Immature natural killer cell (primary cell): ENCODE measurements around the gene VCL. TPM values are rescaled to one million over a fixed set of nuclear protein-coding genes. Genes with fewer than 3 reads are reported as not detected.
"Not testable (repeated sequence)": the region's sequence is repeated elsewhere in the genome, so short reads cannot be mapped to it uniquely, and the experiment has no call there.

Experiments
- DNase-seq, 3 donors: peaks; one replicate each; pipeline ENCODE4 v3.0.0; 2022; ENCODE audit warnings: mixed read lengths in 1 of 3
- H3K27ac Mint-ChIP-seq, 6 donors: one replicate each; pipeline ENCODE4 v1.8.0; 2020; ENCODE audit warnings: mixed read lengths in 6 of 6, mild to moderate bottlenecking in 5 of 6, inconsistent platforms in 4 of 6, moderate library complexity in 3 of 6
- H3K27me3 Mint-ChIP-seq, 3 donors: one replicate each; pipeline ENCODE4 v1.8.0; 2020 to 2021; ENCODE audit warnings: low read depth in 3 of 3, mild to moderate bottlenecking in 3 of 3, mixed read lengths in 3 of 3, moderate library complexity in 3 of 3, inconsistent platforms in 1 of 3
- H3K36me3 Mint-ChIP-seq, 3 donors: one replicate each; pipeline ENCODE4 v1.8.0; 2020; ENCODE audit warnings: mixed read lengths in 3 of 3, inconsistent platforms in 2 of 3, mild to moderate bottlenecking in 2 of 3
- H3K4me1 Mint-ChIP-seq, 2 donors: one replicate each; pipeline ENCODE4 v1.8.0; 2020; ENCODE audit warnings: inconsistent platforms in 2 of 2, mild to moderate bottlenecking in 2 of 2, mixed read lengths in 2 of 2, moderate library complexity in 1 of 2
- H3K4me3 Mint-ChIP-seq, 5 donors: one replicate each; pipeline ENCODE4 v1.8.0; 2020; ENCODE audit warnings: mild to moderate bottlenecking in 5 of 5, mixed read lengths in 5 of 5, inconsistent platforms in 3 of 5, moderate library complexity in 3 of 5
- H3K9me3 Mint-ChIP-seq, 6 donors: one replicate each; pipeline ENCODE4 v1.8.0; 2020; ENCODE audit warnings: mild to moderate bottlenecking in 6 of 6, mixed read lengths in 6 of 6, inconsistent platforms in 4 of 6, moderate library complexity in 3 of 6
- polyA plus RNA-seq, 3 donors: library from polyadenylated mRNA; unstranded; fragments of 300-500 nt; fragmentation: Illumina TruSeq; gene quantifications; one replicate each; pipeline ENCODE4 v1.2.3, GENCODE V29; 2021

VCL gene
- polyA plus RNA-seq, 3 donors from 2014 or later = 38.6 to 95.0 (median 55.9) TPM

DNA sequence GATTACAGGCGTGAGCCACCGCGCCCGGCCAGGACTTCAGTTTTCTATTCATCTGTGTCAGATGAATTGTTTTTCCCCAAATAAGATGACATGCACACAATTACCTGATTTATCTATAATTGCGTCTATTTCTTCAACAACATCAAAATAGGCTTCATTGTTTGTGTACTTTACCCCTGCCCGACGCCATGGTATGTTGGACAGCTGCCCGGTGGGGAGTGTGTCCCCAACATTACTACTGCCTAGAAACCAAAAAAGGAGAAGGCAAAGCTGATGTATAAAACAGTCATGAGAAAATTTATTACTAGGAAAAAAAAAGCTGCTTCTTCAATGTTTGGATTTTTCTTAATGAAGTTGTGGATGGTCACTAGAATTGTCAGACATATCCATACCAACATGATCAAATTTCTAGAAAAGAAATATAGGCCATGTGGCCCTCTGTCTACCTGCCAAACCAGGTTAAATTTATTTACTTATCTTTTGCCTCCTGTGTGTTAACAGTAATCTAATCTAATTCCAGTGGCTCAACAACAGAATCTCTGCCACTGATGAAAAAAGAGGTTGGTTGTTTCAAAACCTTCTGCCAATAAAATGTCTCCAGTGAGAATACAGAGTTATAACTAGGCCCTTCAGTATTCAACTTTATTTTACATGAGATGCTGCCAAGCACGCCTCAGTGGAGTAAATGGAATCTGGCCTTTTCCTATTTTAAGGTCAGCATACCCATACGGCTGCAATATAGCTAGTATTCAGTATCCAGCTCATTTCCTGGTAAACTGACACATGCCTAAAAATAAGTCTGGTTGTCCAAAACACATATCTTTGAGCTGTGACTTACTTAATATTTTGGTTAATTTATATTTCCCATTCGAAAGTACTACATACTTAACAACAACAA lies 136.3 kb downstream of the VCL start:
- H3K36me3 Mint-ChIP-seq = peaks cover 23 to 50% (median 37%) of the 10 kb centered on the region in 3 donors
- H3K4me1 Mint-ChIP-seq = peaks cover 0 to 6% of the 10 kb centered on the region in 2 donors
- no peak for DNase-seq
- H3K9me3 Mint-ChIP-seq = no peaks in the 10 kb centered on the region
- no peaks in the 10 kb centered on the region for H3K27me3 Mint-ChIP-seq
- H3K27ac Mint-ChIP-seq = peak overlapping the region in 1 of 6 donors; percentile 3
- H3K4me3 Mint-ChIP-seq = no peak overlapping the region

DNA sequence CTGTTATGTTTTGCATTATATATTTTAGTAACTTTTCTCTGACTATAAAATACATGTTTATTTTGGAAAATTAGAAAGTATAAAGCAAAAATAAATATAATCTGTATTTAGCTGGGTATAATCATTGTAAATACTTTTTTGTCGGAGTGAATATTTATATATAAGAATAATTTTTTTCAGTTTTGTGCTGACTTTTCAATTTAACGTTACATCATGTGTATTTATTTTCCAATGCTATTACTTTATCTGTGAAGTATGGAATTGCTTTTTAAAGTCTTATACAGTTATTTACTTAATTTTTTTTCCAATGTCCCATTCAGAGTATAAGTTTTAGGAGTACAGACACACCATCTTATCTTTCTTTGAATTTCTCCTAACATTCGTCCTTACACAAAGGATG lies 137.5 kb downstream of the VCL start:
- H3K36me3 Mint-ChIP-seq = peaks cover 19 to 47% (median 37%) of the 10 kb centered on the region in 3 donors
- no peaks in the 10 kb centered on the region for H3K9me3 Mint-ChIP-seq
- no peak overlapping the region for H3K27ac Mint-ChIP-seq
- H3K4me1 Mint-ChIP-seq = peaks cover under 1 to 6% of the 10 kb centered on the region in 2 donors
- H3K27me3 Mint-ChIP-seq = no peaks in the 10 kb centered on the region
- no peak for DNase-seq
- no peak overlapping the region for H3K4me3 Mint-ChIP-seq

DNA sequence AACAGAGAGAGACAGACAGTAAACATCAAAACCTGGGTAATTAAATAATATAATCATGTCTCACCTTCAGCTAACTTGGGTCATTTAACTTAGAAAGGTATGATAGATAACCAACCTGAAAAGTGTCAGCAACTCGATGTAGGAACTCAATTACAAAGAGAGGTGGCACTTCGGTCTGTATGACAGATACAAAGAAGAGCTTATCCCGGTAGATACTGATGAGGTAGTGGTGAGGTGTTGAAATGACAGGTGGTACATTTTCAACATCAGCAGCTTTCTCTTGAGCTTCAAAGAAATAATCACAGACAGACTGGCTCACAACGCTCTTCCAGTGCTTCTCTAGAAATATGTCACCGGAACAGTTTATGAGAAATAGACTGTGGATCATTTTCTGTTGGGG lies 140.1 kb downstream of the VCL start:
- peaks cover 19 to 40% (median 32%) of the 10 kb centered on the region in 3 donors for H3K36me3 Mint-ChIP-seq
- H3K27ac Mint-ChIP-seq = no peak overlapping the region
- H3K4me3 Mint-ChIP-seq = no peak overlapping the region
- H3K9me3 Mint-ChIP-seq = no peaks in the 10 kb centered on the region
- DNase-seq = no peak
- H3K27me3 Mint-ChIP-seq = no peaks in the 10 kb centered on the region
- peaks cover 7 to 18% of the 10 kb centered on the region in 2 donors for H3K4me1 Mint-ChIP-seq

DNA sequence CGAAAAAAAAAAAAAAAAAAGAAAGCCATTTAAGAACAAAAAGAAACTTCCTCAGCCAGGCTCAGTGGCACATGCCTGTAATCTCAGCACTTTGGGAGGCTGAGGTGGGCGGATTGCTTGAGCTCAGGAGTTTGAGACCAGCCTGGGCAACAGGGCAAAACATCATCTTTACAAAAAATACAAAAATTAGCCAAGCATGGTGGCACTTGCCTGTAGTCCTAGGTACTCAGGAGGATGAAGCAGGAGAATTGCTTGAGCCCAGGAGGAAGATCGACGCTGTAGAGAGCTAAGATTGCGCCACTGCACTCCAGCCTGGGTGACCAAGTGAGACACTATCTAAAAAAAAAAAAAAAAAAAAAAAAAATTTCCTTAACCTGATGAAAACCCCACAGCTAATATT lies 140.7 kb downstream of the VCL start:
- H3K4me3 Mint-ChIP-seq, H3K27ac Mint-ChIP-seq, H3K9me3 Mint-ChIP-seq, H3K27me3 Mint-ChIP-seq, DNase-seq: not testable (repeated sequence)
- Mint-ChIP-seq H3K36me3 (peaks cover 19 to 38% (median 30%) of the 10 kb centered on the region in 3 donors), H3K4me1 (peaks cover 7 to 18% of the 10 kb centered on the region in 2 donors)

- H3K4me3 Mint-ChIP-seq = no peak overlapping the region
- H3K27ac Mint-ChIP-seq = no peak overlapping the region
- H3K9me3 Mint-ChIP-seq = no peaks in the 10 kb centered on the region
- H3K27me3 Mint-ChIP-seq = no peaks in the 10 kb centered on the region
- peaks cover 14 to 27% (median 18%) of the 10 kb centered on the region in 3 donors for H3K36me3 Mint-ChIP-seq
- H3K4me1 Mint-ChIP-seq = peaks cover 7 to 21% of the 10 kb centered on the region in 2 donors
- DNase-seq = no peak
These were observed 142.1 kb downstream of the VCL start for GRCh38 chr10:74139981-74140380.

- peaks cover 10 to 27% of the 10 kb centered on the region in 2 donors for H3K4me1 Mint-ChIP-seq
- H3K4me3 Mint-ChIP-seq = no peak overlapping the region
- no peaks in the 10 kb centered on the region for H3K9me3 Mint-ChIP-seq
- peaks cover 13 to 23% (median 15%) of the 10 kb centered on the region in 3 donors for H3K36me3 Mint-ChIP-seq
- no peaks in the 10 kb centered on the region for H3K27me3 Mint-ChIP-seq
- DNase-seq = no peak
- no peak overlapping the region for H3K27ac Mint-ChIP-seq
These were observed 142.6 kb downstream of the VCL start for GRCh38 chr10:74140553-74140952.

GRCh38 chr10:74145133-74145532 lies 147.2 kb downstream of the VCL start:
- H3K4me3 Mint-ChIP-seq = no peak overlapping the region
- H3K36me3 Mint-ChIP-seq = peaks cover 3 to 4% (median 3%) of the 10 kb centered on the region in 3 donors
- DNase-seq = no peak
- H3K27me3 Mint-ChIP-seq = peaks cover 0 to 1% (median 0%) of the 10 kb centered on the region in 3 donors
- no peak overlapping the region for H3K27ac Mint-ChIP-seq
- H3K4me1 Mint-ChIP-seq = peaks cover 31 to 50% of the 10 kb centered on the region in 2 donors
- H3K9me3 Mint-ChIP-seq = no peaks in the 10 kb centered on the region

GRCh38 chr10:74146980-74147379 lies 149.1 kb downstream of the VCL start:
- peaks cover 31 to 46% of the 10 kb centered on the region in 2 donors for H3K4me1 Mint-ChIP-seq
- not testable (repeated sequence) for H3K4me3 Mint-ChIP-seq, H3K36me3 Mint-ChIP-seq, DNase-seq, H3K9me3 Mint-ChIP-seq, H3K27me3 Mint-ChIP-seq, H3K27ac Mint-ChIP-seq

- Mint-ChIP-seq H3K36me3 (peaks cover 3 to 4% (median 3%) of the 10 kb centered on the region in 3 donors), H3K4me3 (no peak within 1 kb of the TSS), H3K27me3 (peaks cover 0 to 2% (median 1%) of the 10 kb centered on the region in 3 donors), H3K4me1 (peaks cover 28 to 31% of the 10 kb centered on the region in 2 donors), H3K27ac (peak within 1 kb of the TSS in 4 of 6 donors; percentile 53 to 78 (median 64)), H3K9me3 (no peaks in the 10 kb centered on the region)
- DNase-seq = no peak
These were observed 152.5 kb downstream of the VCL start, which contains the start of gene AP3M1 for GRCh38 chr10:74150204-74150989. Gene AP3M1, minus strand, starts transcription at chr10:74150828. Its CDS starts 12,449 bp downstream, at chr10:74138379.

GRCh38 chr10:74150990-74151878 lies 153.3 kb downstream of the VCL start, which contains the start of gene ADK:
Gene ADK, plus strand, starts transcription at chr10:74151221. Its CDS starts 58 bp downstream, at chr10:74151279.
- Mint-ChIP-seq H3K27ac (peak within 1 kb of the TSS in 5 of 6 donors; percentile 30 to 78 (median 57)), H3K27me3 (peaks cover 0 to 3% (median 2%) of the 10 kb centered on the region in 3 donors), H3K9me3 (no peaks in the 10 kb centered on the region), H3K4me1 (peaks cover 23 to 24% of the 10 kb centered on the region in 2 donors), H3K36me3 (peaks cover 3 to 4% (median 3%) of the 10 kb centered on the region in 3 donors), H3K4me3 (no peak within 1 kb of the TSS)
- DNase-seq = peak; percentile 100

DNA sequence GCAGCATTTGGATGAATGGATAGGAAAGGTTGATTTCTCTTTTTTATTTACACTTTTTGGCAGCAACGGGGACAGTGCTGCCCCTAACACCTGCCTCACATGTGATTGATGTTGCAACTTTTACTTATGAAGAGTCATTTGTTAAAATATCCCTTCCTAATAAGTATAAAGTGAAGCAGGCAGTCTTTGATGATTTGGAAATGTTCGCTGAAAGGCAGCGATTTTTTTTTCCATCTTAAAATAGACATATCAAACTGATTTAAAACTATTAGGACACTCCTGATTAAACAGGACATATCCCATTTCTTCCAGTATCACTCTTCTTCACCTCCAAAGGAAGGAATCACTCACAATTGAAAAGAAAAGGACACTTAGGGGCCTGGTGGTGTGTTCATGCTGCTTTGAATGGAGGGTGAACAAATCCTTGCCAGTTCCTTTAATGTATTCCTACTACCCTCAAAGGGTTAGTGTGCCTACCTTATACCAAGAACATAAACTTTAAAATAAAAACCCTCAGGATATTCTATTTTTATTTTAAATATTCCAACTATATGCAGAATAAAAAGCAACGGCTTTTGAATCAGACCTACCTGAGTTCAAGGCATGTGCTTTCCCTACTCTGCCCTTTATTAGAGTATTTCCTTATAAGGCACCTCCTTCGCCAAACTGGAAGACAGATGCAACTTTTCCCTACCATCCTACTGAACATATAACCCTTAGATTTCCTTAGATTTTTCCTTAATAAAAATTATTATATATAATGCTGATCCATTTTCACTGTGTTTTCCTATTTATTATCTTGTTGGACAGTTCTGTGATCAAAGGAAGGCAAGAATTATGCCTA lies 154.2 kb downstream of the VCL start:
- H3K27me3 Mint-ChIP-seq = peaks cover 0 to 3% (median 2%) of the 10 kb centered on the region in 3 donors
- no peaks in the 10 kb centered on the region for H3K9me3 Mint-ChIP-seq
- H3K4me1 Mint-ChIP-seq = peaks cover 14 to 18% of the 10 kb centered on the region in 2 donors
- H3K27ac Mint-ChIP-seq = peak overlapping the region in 5 of 6 donors; percentile 30 to 78 (median 57)
- H3K36me3 Mint-ChIP-seq = no peaks in the 10 kb centered on the region
- H3K4me3 Mint-ChIP-seq = no peak overlapping the region
- DNase-seq = peak in 2 of 3 donors; percentile 2 to 7

- peaks cover 4 to 13% of the 10 kb centered on the region in 2 donors for H3K4me1 Mint-ChIP-seq
- no peaks in the 10 kb centered on the region for H3K36me3 Mint-ChIP-seq
- H3K9me3 Mint-ChIP-seq = no peaks in the 10 kb centered on the region
- no peak overlapping the region for H3K27ac Mint-ChIP-seq
- H3K4me3 Mint-ChIP-seq = peak overlapping the region in 1 of 5 donors; percentile 22
- no peak for DNase-seq
- H3K27me3 Mint-ChIP-seq = peaks cover 0 to 2% (median 1%) of the 10 kb centered on the region in 3 donors
These were observed 155.2 kb downstream of the VCL start for GRCh38 chr10:74153123-74153522.
